HFFc6 (cell line): ENCODE measurements around the gene DBT. TPM values are rescaled to one million over a fixed set of nuclear protein-coding genes. Genes with fewer than 3 reads are reported as not detected.
A peak's percentile ranks its signal among the peaks of the same experiment; 100 is the strongest.
"Not testable (repeated sequence)": the region's sequence is repeated elsewhere in the genome, so short reads cannot be mapped to it uniquely, and the experiment has no call there.

ENCODE experiments used
- DNase-seq: peaks from one replicate; pipeline ENCODE4 v3.0.0-alpha.2; 2018
- H3K27ac Mint-ChIP-seq: 2 replicates; pipeline ENCODE4 v1.8.0; 2020; ENCODE audit warnings: mild to moderate bottlenecking, mixed read lengths
- H3K27me3 Mint-ChIP-seq: 2 replicates; pipeline ENCODE4 v1.8.0; 2021; ENCODE audit warnings: mild to moderate bottlenecking, moderate library complexity, mixed read lengths; ENCODE audit not compliant: insufficient read depth
- H3K36me3 Mint-ChIP-seq: 2 replicates; pipeline ENCODE4 v1.8.0; 2021; ENCODE audit warnings: low read depth, mixed read lengths
- H3K4me1 Mint-ChIP-seq: 2 replicates; pipeline ENCODE4 v1.8.0; 2020; ENCODE audit warnings: low read depth, mixed read lengths
- H3K4me3 Mint-ChIP-seq: 2 replicates; pipeline ENCODE4 v1.8.0; 2020; ENCODE audit warnings: mild to moderate bottlenecking, moderate library complexity, mixed read lengths
- H3K9me3 Mint-ChIP-seq: 2 replicates; pipeline ENCODE4 v1.8.0; 2020; ENCODE audit warnings: mild to moderate bottlenecking, mixed read lengths
- total RNA-seq, 6 experiments: library from RNA; stranded (reverse); fragmentation: NEBNext Ultra II Directional; extraction: Animal tissue kit (Norgen Biotek cat#: 25700); gene quantifications; 2 replicates in 1 of 6; 3 replicates in 5 of 6; pipeline ENCODE4 v1.2.3, GENCODE V29; 2021
- TF ChIP-seq, protein P1 (sequence below): fragments of 200-600 bp; sonication (generic); IDR thresholded peaks from 2 replicates; pipeline ENCODE4 v1.5.0; 2021; ENCODE audit warnings: antibody characterized with exemption, mild to moderate bottlenecking

DBT gene
- total RNA-seq, 6 experiments from 2014 or later: 8.6 to 12.3 (median 10.2) TPM

- H3K4me1 Mint-ChIP-seq, DNase-seq, H3K27me3 Mint-ChIP-seq, H3K27ac Mint-ChIP-seq, H3K4me3 Mint-ChIP-seq: not testable (repeated sequence)
- Mint-ChIP-seq H3K9me3 (peaks cover 22% of the 10 kb centered on the region), H3K36me3 (peaks cover 52% of the 10 kb centered on the region)
Observed at GRCh38 chr1:100202703-100203102, 46.9 kb downstream of the DBT start.

GRCh38 chr1:100200060-100200459 lies 49.6 kb downstream of the DBT start:
- H3K9me3 Mint-ChIP-seq: peaks cover 15% of the 10 kb centered on the region
- not testable (repeated sequence) for H3K27me3 Mint-ChIP-seq, H3K27ac Mint-ChIP-seq, DNase-seq, H3K4me3 Mint-ChIP-seq, H3K4me1 Mint-ChIP-seq
- peaks cover 53% of the 10 kb centered on the region for H3K36me3 Mint-ChIP-seq

DNA sequence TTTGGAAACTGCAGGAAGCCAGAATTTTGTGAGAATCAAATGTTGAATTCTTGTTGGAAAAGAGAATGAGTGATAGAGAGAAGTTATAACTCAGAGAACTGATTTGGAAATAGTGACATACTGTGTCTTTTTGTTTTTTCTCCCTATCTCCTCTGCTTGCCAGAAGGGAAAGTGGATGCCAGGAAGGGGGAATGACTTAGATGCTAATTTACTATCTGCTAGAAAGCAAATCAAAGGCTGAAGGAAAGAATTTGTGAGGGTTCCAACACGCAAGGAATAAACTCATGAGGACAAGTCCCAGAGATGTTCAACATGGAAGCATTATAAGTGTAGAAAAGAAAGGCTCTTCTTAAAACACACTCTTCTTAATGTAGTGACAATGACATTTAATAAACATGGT lies 51.0 kb downstream of the DBT start:
- Mint-ChIP-seq H3K9me3 (peaks cover 8% of the 10 kb centered on the region; the same call in 1 of the 2 replicates), H3K4me3 (no peak overlapping the region), H3K36me3 (peaks cover 39% of the 10 kb centered on the region), H3K4me1 (no peaks in the 10 kb centered on the region), H3K27ac (no peak overlapping the region), H3K27me3 (no peaks in the 10 kb centered on the region)
- TF ChIP-seq, protein P1, sequence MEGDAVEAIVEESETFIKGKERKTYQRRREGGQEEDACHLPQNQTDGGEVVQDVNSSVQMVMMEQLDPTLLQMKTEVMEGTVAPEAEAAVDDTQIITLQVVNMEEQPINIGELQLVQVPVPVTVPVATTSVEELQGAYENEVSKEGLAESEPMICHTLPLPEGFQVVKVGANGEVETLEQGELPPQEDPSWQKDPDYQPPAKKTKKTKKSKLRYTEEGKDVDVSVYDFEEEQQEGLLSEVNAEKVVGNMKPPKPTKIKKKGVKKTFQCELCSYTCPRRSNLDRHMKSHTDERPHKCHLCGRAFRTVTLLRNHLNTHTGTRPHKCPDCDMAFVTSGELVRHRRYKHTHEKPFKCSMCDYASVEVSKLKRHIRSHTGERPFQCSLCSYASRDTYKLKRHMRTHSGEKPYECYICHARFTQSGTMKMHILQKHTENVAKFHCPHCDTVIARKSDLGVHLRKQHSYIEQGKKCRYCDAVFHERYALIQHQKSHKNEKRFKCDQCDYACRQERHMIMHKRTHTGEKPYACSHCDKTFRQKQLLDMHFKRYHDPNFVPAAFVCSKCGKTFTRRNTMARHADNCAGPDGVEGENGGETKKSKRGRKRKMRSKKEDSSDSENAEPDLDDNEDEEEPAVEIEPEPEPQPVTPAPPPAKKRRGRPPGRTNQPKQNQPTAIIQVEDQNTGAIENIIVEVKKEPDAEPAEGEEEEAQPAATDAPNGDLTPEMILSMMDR: no peak
- no peak for DNase-seq

GRCh38 chr1:100188617-100189016 lies 61.0 kb downstream of the DBT start:
- TF ChIP-seq, protein P1: no peak
- Mint-ChIP-seq H3K9me3 (no peaks in the 10 kb centered on the region), H3K4me1 (no peaks in the 10 kb centered on the region), H3K27me3 (no peaks in the 10 kb centered on the region), H3K4me3 (no peak overlapping the region), H3K27ac (no peak overlapping the region), H3K36me3 (no peaks in the 10 kb centered on the region)
- peak; percentile 48 for DNase-seq

GRCh38 chr1:100187912-100188311 lies 61.7 kb downstream of the DBT start:
- TF ChIP-seq, protein P1: no peak
- no peak overlapping the region for H3K27ac Mint-ChIP-seq
- no peak for DNase-seq

GRCh38 chr1:100184536-100184935 lies 65.1 kb downstream of the DBT start:
- Mint-ChIP-seq H3K9me3 (no peaks in the 10 kb centered on the region), H3K4me1 (no peaks in the 10 kb centered on the region), H3K36me3 (no peaks in the 10 kb centered on the region), H3K4me3 (no peak overlapping the region), H3K27me3 (no peaks in the 10 kb centered on the region), H3K27ac (no peak overlapping the region)
- TF ChIP-seq, protein P1: no peak
- DNase-seq: no peak

More at GRCh38 chr1:100187912-100188311, 61.7 kb downstream of the DBT start:
- Mint-ChIP-seq H3K9me3 (no peaks in the 10 kb centered on the region), H3K36me3 (no peaks in the 10 kb centered on the region), H3K27me3 (no peaks in the 10 kb centered on the region), H3K4me3 (no peak overlapping the region), H3K4me1 (no peaks in the 10 kb centered on the region)

DNA sequence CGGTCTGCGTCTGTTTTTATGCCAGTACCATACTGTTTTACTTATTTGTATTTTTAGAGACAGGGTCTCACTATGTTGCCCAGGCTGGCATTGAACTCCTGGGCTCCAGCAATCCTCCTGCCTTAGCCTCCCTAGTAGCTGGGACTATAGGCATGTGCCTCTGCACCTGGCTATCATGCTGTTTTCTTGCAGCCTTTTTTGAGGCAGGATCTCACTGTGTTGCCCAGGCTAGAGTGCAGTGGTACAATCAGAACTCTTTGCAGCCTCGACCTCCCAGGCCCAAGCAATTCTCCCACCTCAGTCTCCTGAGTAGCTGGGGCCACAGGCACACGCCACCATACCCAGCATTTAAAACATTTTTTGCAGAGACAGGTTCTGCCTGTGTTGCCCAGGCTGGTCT lies 66.3 kb downstream of the DBT start:
- Mint-ChIP-seq H3K9me3 (no peaks in the 10 kb centered on the region), H3K36me3 (no peaks in the 10 kb centered on the region), H3K4me1 (no peaks in the 10 kb centered on the region), H3K27me3 (no peaks in the 10 kb centered on the region), H3K4me3 (no peak overlapping the region), H3K27ac (no peak overlapping the region)
- DNase-seq: no peak
- TF ChIP-seq, protein P1: no peak
